ENCODE measurements around the gene NTNG1. TPM values are rescaled to one million over a fixed set of nuclear protein-coding genes. Genes with fewer than 3 reads are reported as not detected.
"Not testable (repeated sequence)": the region's sequence is repeated elsewhere in the genome, so short reads cannot be mapped to it uniquely, and the experiment has no call there.

NTNG1 gene
- polyA plus RNA-seq, 3 donors: 32.5 to 43.1 (median 33.7) TPM

- no peak for DNase-seq (ENCODE audit: low read depth in 3 of 3, low spot score in 2 of 3)
Measured at GRCh38 chr1:107195476-107195875, 54.6 kb downstream of the NTNG1 start.

GRCh38 chr1:107196973-107197562 lies 56.2 kb downstream of the NTNG1 start:
- no peak for DNase-seq (ENCODE audit: low read depth in 3 of 3, low spot score in 2 of 3)

DNA sequence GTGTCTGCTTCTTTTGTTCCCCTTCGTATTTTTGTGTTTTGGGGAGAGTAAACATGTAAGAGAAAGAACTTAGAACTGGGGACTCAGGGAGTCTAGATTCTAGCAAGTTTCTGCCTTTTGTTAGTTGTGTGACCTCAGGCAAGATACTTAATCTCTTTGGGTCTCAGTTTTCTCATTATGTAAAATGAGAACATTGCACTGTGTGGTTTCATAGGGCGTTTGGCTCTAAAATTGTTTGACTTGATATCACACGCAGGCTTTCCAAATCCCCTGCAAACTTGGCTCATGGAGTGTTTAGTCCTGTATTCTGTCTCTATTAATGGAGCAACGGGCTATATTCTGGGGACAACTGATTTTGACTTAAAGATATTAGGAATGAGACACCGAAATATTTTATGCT lies 57.7 kb downstream of the NTNG1 start:
- DNase-seq (ENCODE audit: low read depth in 3 of 3, low spot score in 2 of 3): no peak

GRCh38 chr1:107200631-107201030 lies 59.8 kb downstream of the NTNG1 start:
- no peak for DNase-seq (ENCODE audit: low read depth in 3 of 3, low spot score in 2 of 3)

DNA sequence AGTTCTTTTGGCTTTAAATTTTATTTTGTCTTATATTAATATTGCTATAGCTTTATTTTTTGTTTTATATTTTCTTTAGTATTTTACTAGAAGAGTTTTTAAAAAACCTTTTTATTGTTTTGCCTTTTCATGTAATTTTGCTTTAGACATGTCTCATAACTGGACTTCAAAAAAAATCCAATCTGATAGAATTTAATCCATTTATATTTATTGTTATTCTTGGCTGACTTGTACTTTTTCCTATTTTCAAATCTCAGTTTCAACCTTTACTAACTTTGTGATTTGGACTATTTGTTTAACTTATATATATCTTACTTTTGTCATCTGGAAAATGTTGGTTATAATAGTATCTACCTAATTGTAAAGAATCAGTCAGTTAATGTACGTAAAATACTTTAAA lies 61.2 kb downstream of the NTNG1 start:
- DNase-seq (ENCODE audit: low read depth in 3 of 3, low spot score in 2 of 3): no peak

GRCh38 chr1:107213225-107213624 lies 72.4 kb downstream of the NTNG1 start:
- DNase-seq (ENCODE audit: low read depth in 3 of 3, low spot score in 2 of 3): no peak

DNA sequence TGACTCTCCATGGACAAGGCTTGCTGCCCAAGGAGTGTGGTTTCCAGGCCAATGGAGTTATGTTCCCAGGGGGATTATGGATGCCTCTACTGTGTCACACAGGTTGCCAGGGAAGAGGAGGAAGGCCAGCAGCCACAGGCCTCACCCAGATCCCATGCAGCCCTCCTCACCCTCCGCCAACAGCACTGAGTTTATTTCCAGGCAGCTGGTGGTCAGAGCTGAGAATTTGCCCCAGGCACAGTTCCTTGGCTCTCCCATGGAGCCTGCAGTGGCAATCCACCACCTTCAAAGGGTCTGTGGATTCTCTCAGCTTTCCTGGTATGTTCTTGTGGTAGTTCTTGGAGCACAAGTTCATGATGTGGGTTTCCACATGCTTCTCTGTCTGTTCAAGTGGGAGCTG lies 79.2 kb downstream of the NTNG1 start:
- no peak for DNase-seq (ENCODE audit: low read depth in 3 of 3, low spot score in 2 of 3)

GRCh38 chr1:107225706-107226105 lies 84.9 kb downstream of the NTNG1 start:
- no peak for DNase-seq (ENCODE audit: low read depth in 3 of 3, low spot score in 2 of 3)

DNA sequence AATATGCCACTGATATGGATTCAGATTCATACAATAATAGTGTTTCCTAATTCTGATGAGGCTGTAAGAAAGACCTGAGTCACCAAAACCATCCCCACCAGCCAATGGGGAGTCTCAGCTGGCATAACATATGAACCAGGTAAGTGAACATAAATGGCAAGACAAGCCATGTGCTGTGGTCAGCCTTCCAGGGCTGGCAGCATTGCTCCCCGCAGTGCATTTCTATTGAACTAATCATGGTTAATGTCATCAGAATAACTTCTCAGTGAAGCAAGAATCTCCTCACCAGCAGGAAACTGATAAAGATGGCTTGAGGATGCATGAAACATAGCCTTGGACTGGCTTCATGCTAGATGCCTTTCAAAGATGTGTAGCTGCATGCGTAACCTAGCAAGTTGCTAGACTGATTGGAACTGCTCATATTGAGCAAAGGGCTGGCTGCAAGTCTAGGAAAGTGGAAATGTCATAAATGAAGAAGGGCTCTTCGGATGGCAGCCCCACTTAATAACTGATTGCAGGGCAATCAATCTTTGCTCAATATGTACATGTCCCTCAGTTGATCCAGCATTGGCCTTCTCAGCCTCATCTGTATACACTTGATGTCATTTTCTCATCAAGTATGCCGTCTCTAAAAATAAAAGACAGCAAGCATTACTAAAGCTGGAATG lies 88.0 kb downstream of the NTNG1 start:
- DNase-seq (ENCODE audit: low read depth in 3 of 3, low spot score in 2 of 3): no peak

- no peak for DNase-seq (ENCODE audit: low read depth in 3 of 3, low spot score in 2 of 3)
Measured at GRCh38 chr1:107229711-107230110, 88.9 kb downstream of the NTNG1 start.

DNA sequence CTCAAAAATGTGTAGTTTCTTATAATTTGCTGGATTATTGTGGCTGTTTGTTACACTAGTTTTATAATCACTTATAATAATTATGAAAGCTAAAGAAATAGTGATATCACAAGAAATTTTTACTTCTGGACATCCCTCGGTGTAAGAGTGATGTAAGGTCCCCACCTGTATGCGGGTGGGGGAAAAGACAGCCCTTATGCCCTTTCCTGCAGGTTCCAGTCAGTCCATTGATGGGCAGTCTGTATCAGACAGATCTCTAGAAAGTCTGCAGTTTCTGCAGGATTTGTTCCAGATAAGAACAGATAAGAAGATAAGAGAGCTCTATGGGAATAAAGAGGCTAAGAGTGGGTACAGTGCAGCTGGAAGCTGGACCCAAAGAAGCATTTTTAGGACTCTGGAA lies 89.3 kb downstream of the NTNG1 start:
- DNase-seq (ENCODE audit: low read depth in 3 of 3, low spot score in 2 of 3): no peak

DNA sequence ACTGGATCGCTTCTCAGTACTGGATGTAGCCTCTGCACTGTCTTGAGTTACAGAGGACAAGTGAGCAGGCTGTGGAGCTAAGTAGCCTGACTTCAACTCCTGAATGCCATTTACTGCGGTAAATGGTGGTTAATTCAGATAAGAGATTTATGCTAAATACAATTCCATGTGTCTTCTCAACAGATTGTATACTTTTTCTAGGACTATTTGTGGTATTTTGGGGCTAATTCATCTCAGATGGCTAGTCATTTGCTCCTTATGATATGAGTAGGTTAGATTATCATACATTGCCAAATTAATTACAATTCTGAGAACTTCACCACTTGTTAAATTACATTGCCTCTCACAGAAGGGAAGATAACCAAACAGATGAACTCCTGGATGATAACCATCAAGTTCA lies 90.5 kb downstream of the NTNG1 start:
- DNase-seq (ENCODE audit: low read depth in 3 of 3, low spot score in 2 of 3): no peak

- no peak for DNase-seq (ENCODE audit: low read depth in 3 of 3, low spot score in 2 of 3)
Measured at GRCh38 chr1:107232426-107232825, 91.6 kb downstream of the NTNG1 start.

- not testable (repeated sequence) for DNase-seq (ENCODE audit: low read depth in 3 of 3, low spot score in 2 of 3)
Measured at GRCh38 chr1:107236760-107237159, 95.9 kb downstream of the NTNG1 start.

- no peak for DNase-seq (ENCODE audit: low read depth in 3 of 3, low spot score in 2 of 3)
Measured at GRCh38 chr1:107243461-107243860, 102.6 kb downstream of the NTNG1 start.

- DNase-seq (ENCODE audit: low read depth in 3 of 3, low spot score in 2 of 3): no peak
Measured at GRCh38 chr1:107244709-107245500, 104.1 kb downstream of the NTNG1 start.

DNA sequence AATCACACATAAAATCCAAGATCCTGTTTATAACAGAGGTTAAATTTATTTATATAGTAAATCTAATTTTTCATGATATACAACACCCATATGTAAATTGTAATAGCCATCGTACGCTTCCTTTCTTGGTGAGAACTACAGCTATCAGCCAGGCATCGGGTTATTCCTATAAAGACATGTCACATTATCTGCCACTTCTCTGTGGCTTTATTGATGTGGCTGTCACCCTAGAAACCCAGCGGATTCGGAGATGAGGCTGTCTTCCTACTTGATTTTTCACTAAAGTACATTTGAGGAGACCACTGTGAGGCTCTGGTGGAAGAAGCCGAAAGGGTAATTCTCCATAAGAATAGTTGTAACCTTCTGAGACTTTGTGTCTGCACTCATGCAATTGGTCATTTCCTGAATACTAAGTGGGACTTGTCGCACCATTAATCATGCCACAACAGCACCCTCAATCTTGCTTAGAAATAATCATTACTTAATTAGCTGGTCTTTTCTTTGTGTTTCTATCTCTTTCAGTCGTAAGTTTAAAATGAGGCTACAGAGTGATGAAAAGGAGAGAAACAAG lies 106.0 kb downstream of the NTNG1 start:
- DNase-seq (ENCODE audit: low read depth in 3 of 3, low spot score in 2 of 3): no peak

- no peak for DNase-seq (ENCODE audit: low read depth in 3 of 3, low spot score in 2 of 3)
Measured at GRCh38 chr1:107247679-107248078, 106.8 kb downstream of the NTNG1 start.

DNA sequence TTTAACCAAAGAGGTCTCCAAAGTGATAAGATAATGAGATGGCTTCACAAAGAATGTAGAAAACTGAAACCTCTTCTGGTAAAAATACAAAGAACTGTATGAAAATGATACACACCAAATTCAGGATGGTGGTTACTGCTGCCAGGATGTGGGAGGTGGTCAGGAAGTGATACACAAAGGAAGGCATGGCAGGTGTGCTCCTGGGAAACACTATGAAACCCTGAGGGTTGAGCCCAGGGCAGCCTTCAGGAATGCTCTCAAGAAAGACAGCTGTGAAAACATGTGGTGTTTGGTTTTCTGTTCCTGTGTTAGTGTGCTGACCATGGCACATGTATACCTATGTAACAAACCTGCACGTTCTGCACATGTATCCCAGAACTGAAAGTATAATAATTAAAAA lies 109.3 kb downstream of the NTNG1 start:
- DNase-seq (ENCODE audit: low read depth in 3 of 3, low spot score in 2 of 3): no peak

GRCh38 chr1:107251083-107251482 lies 110.2 kb downstream of the NTNG1 start:
- DNase-seq (ENCODE audit: low read depth in 3 of 3, low spot score in 2 of 3): no peak

DNA sequence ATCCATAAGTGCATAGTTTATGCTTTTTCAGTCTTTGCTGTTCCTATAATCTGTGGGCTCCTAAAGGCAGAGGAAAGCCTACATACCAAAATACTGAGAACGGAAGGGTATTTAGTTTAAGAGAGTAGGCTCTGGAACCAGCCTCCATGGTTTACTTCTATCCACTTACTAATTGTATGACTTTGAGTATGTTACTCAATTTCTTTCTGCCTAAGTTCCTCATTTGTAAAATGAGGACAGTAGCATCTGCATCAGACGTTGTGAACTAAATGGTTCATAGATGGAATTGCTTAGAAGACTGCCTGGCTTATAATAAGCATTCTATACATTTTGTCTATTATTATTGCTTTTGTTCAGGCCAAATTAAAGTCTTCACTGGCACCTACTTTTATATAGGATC lies 111.0 kb downstream of the NTNG1 start:
- no peak for DNase-seq (ENCODE audit: low read depth in 3 of 3, low spot score in 2 of 3)

DNA sequence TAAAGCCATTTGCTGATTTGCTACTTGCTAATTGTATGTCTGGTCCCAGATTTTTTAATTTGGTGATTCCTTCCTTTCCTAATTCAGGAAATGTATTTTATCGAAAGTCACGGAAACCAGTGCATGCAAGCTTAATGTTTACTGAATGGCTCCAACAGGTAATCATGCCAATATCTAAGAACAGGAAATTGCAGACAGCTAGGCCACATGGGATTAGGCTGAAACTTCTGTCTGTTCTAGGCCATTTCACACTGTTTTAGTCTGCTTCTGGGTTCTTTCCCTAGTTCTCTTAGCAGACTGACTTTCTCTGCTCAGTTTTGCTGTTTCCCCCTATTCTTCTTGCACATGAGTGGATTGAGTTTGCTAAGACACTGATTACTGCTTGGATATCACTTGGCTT lies 111.4 kb downstream of the NTNG1 start:
- no peak for DNase-seq (ENCODE audit: low read depth in 3 of 3, low spot score in 2 of 3)
